Panc1 (cell line): Measurements from ENCODE around the gene CPN1.

Experiments used
- CTCF ChIP-seq: fragments of 450-650 bp; IDR thresholded peaks from 2 replicates; pipeline ENCODE4 v1.5.1; 2017; ENCODE audit warnings: mild to moderate bottlenecking
- POLR2AphosphoS5 ChIP-seq: IDR thresholded peaks from 2 replicates; pipeline ENCODE4 v1.6.1; 2012; ENCODE audit warnings: mild to moderate bottlenecking, low read depth, low read length, moderate library complexity
- TF ChIP-seq, protein P1 (sequence below), 2 experiments: IDR thresholded peaks; 2 replicates each; pipeline ENCODE4 v1.6.1; 2011 to 2012; ENCODE audit warnings: low read depth in 2 of 2, control low read depth in 1 of 2, low read length in 1 of 2, mild to moderate bottlenecking in 1 of 2, moderate library complexity in 1 of 2; ENCODE audit not compliant: insufficient read depth in 1 of 2

GRCh38 chr10:100109670-100110069, 28.0 kb upstream of the CPN1 start:
- no peak for TF ChIP-seq CTCF
- no peak for TF ChIP-seq POLR2AphosphoS5
- TF ChIP-seq, protein P1, sequence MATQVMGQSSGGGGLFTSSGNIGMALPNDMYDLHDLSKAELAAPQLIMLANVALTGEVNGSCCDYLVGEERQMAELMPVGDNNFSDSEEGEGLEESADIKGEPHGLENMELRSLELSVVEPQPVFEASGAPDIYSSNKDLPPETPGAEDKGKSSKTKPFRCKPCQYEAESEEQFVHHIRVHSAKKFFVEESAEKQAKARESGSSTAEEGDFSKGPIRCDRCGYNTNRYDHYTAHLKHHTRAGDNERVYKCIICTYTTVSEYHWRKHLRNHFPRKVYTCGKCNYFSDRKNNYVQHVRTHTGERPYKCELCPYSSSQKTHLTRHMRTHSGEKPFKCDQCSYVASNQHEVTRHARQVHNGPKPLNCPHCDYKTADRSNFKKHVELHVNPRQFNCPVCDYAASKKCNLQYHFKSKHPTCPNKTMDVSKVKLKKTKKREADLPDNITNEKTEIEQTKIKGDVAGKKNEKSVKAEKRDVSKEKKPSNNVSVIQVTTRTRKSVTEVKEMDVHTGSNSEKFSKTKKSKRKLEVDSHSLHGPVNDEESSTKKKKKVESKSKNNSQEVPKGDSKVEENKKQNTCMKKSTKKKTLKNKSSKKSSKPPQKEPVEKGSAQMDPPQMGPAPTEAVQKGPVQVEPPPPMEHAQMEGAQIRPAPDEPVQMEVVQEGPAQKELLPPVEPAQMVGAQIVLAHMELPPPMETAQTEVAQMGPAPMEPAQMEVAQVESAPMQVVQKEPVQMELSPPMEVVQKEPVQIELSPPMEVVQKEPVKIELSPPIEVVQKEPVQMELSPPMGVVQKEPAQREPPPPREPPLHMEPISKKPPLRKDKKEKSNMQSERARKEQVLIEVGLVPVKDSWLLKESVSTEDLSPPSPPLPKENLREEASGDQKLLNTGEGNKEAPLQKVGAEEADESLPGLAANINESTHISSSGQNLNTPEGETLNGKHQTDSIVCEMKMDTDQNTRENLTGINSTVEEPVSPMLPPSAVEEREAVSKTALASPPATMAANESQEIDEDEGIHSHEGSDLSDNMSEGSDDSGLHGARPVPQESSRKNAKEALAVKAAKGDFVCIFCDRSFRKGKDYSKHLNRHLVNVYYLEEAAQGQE (IDR thresholded peaks at IDR 0.05; ENCODE audit: insufficient read depth in 1 of 2, low read depth in 2 of 2, low read length in 1 of 2), result no peak
